HUES6 (cell line): ENCODE data around the gene HSF2BP.
"Not testable (repeated sequence)": the region's sequence is repeated elsewhere in the genome, so short reads cannot be mapped to it uniquely, and the experiment has no call there.

ENCODE experiments used
- H3K27ac ChIP-seq: 2 replicates; pipeline ENCODE4 v1.7.0; 2013; ENCODE audit warnings: low read depth, mild to moderate bottlenecking, low read length, inconsistent platforms
- H3K27me3 ChIP-seq: 2 replicates; pipeline ENCODE4 v1.6.1; 2013; ENCODE audit warnings: low read length; ENCODE audit not compliant: control insufficient read depth, insufficient read depth
- H3K36me3 ChIP-seq: 2 replicates; pipeline ENCODE4 v1.6.1; 2013; ENCODE audit warnings: low read length; ENCODE audit not compliant: control insufficient read depth, insufficient read depth
- H3K4me1 ChIP-seq: 2 replicates; pipeline ENCODE4 v1.6.1; 2013; ENCODE audit warnings: low read length; ENCODE audit not compliant: control insufficient read depth, insufficient read depth
- H3K4me3 ChIP-seq: 2 replicates; pipeline ENCODE4 v1.5.1; 2013; ENCODE audit warnings: low read depth, low read length
- H3K9ac ChIP-seq: one replicate; pipeline ENCODE4 v1.6.1; 2013; ENCODE audit warnings: mild to moderate bottlenecking, low read length
- H3K9me3 ChIP-seq: 2 replicates; pipeline ENCODE4 v1.6.1; 2013; ENCODE audit warnings: low read depth, low read length; ENCODE audit not compliant: control insufficient read depth, insufficient read depth

HSF2BP gene

GRCh38 chr21:43663033-43663432 is 3.7 kb upstream of the HSF2BP start:
- H3K36me3 ChIP-seq = peaks cover 55% of the 10 kb centered on the region
- H3K27me3 ChIP-seq = no peaks in the 10 kb centered on the region
- H3K9me3 ChIP-seq = no peaks in the 10 kb centered on the region
- no peak overlapping the region for H3K4me3 ChIP-seq
- no peak overlapping the region for H3K27ac ChIP-seq
- H3K9ac ChIP-seq = no peak overlapping the region
- 0 out of 2 replicates have a peak, but pooled peaks cover 9% of the 10 kb centered on the region for H3K4me1 ChIP-seq

- Histone ChIP-seq H3K4me3 (no peak overlapping the region), H3K4me1 (0 out of 2 replicates have a peak, but pooled peaks cover 9% of the 10 kb centered on the region), H3K27ac (no peak overlapping the region), H3K9me3 (no peaks in the 10 kb centered on the region), H3K27me3 (no peaks in the 10 kb centered on the region), H3K9ac (no peak overlapping the region), H3K36me3 (peaks cover 55% of the 10 kb centered on the region)
These were observed 3.0 kb upstream of the HSF2BP start for GRCh38 chr21:43662286-43662685.

GRCh38 chr21:43658769-43659135 is 536 bp downstream of the HSF2BP start:
- peak overlapping the region; percentile 96; the same call in 1 of the 2 replicates for H3K4me3 ChIP-seq
- H3K27me3 ChIP-seq = no peaks in the 10 kb centered on the region
- peaks cover 25% of the 10 kb centered on the region for H3K36me3 ChIP-seq
- H3K9me3 ChIP-seq = no peaks in the 10 kb centered on the region
- H3K4me1 ChIP-seq = 0 out of 2 replicates have a peak, but pooled peaks cover 9% of the 10 kb centered on the region
- peak overlapping the region; percentile 96 for H3K9ac ChIP-seq
- H3K27ac ChIP-seq = no peak overlapping the region

- H3K9ac ChIP-seq = no peak overlapping the region
- H3K4me3 ChIP-seq = no peak overlapping the region
- no peaks in the 10 kb centered on the region for H3K9me3 ChIP-seq
- peaks cover 21% of the 10 kb centered on the region for H3K36me3 ChIP-seq
- no peaks in the 10 kb centered on the region for H3K27me3 ChIP-seq
- 0 out of 2 replicates have a peak, but pooled peaks cover 9% of the 10 kb centered on the region for H3K4me1 ChIP-seq
- no peak overlapping the region for H3K27ac ChIP-seq
These were observed 1.1 kb downstream of the HSF2BP start for GRCh38 chr21:43658088-43658741.

GRCh38 chr21:43657355-43658087 is 1.8 kb downstream of the HSF2BP start:
- Histone ChIP-seq H3K27ac (no peak overlapping the region), H3K9ac (no peak overlapping the region), H3K4me1 (0 out of 2 replicates have a peak, but pooled peaks cover 9% of the 10 kb centered on the region), H3K36me3 (peaks cover 14% of the 10 kb centered on the region), H3K27me3 (no peaks in the 10 kb centered on the region), H3K4me3 (no peak overlapping the region), H3K9me3 (no peaks in the 10 kb centered on the region)

GRCh38 chr21:43654806-43655489 is 4.3 kb downstream of the HSF2BP start:
- Histone ChIP-seq H3K27me3 (no peaks in the 10 kb centered on the region), H3K36me3 (no peaks in the 10 kb centered on the region), H3K9ac (no peak overlapping the region), H3K4me3 (no peak overlapping the region), H3K9me3 (no peaks in the 10 kb centered on the region), H3K27ac (no peak overlapping the region), H3K4me1 (no peaks in the 10 kb centered on the region)

- H3K4me3 ChIP-seq = no peak overlapping the region
- H3K36me3 ChIP-seq = no peaks in the 10 kb centered on the region
- H3K27ac ChIP-seq = no peak overlapping the region
- H3K9ac ChIP-seq = no peak overlapping the region
- H3K9me3 ChIP-seq = no peaks in the 10 kb centered on the region
- no peaks in the 10 kb centered on the region for H3K4me1 ChIP-seq
- H3K27me3 ChIP-seq = no peaks in the 10 kb centered on the region
These were observed 5.7 kb downstream of the HSF2BP start for GRCh38 chr21:43653626-43654025.

GRCh38 chr21:43652616-43653015 is 6.7 kb downstream of the HSF2BP start:
- H3K36me3 ChIP-seq = no peaks in the 10 kb centered on the region
- no peaks in the 10 kb centered on the region for H3K4me1 ChIP-seq
- no peak overlapping the region for H3K27ac ChIP-seq

GRCh38 chr21:43651926-43652325 is 7.4 kb downstream of the HSF2BP start:
- not testable (repeated sequence) for H3K27me3 ChIP-seq, H3K4me3 ChIP-seq, H3K9ac ChIP-seq, H3K9me3 ChIP-seq, H3K36me3 ChIP-seq, H3K27ac ChIP-seq, H3K4me1 ChIP-seq

More at GRCh38 chr21:43652616-43653015, 6.7 kb downstream of the HSF2BP start:
- H3K27me3 ChIP-seq = no peaks in the 10 kb centered on the region
- H3K9ac ChIP-seq = no peak overlapping the region
- no peaks in the 10 kb centered on the region for H3K9me3 ChIP-seq
- no peak overlapping the region for H3K4me3 ChIP-seq

GRCh38 chr21:43648171-43648570 is 11.1 kb downstream of the HSF2BP start:
- no peaks in the 10 kb centered on the region for H3K27me3 ChIP-seq
- no peaks in the 10 kb centered on the region for H3K9me3 ChIP-seq
- peaks cover 3% of the 10 kb centered on the region; the same call in 1 of the 2 replicates for H3K4me1 ChIP-seq
- no peak overlapping the region for H3K4me3 ChIP-seq
- no peaks in the 10 kb centered on the region for H3K36me3 ChIP-seq
- no peak overlapping the region for H3K27ac ChIP-seq
- no peak overlapping the region for H3K9ac ChIP-seq
